H1 (cell line): ENCODE data around the gene BBS4. TPM values are rescaled to one million over a fixed set of nuclear protein-coding genes. Genes with fewer than 3 reads are reported as not detected.

Experiments
- CTCF ChIA-PET: fragments of 300-600 bp; sonication (Branson Sonifier 250); formaldehyde crosslinking; loops from one replicate; lab custom pipeline; 2021; ENCODE audit not compliant: partially characterized antibody; lab: Charles Lee
- POLR2A ChIA-PET: fragments of 300-600 bp; sonication (Branson Sonifier 250); formaldehyde crosslinking; loops from one replicate; lab custom pipeline; 2021; ENCODE audit warnings: inconsistent platforms; ENCODE audit not compliant: partially characterized antibody; lab: Charles Lee
- DNase-seq, 2 experiments: peaks; one replicate each; pipeline versions ENCODE4 v3.0.0 to v3.0.0-alpha.2; 2010 to 2022; ENCODE audit warnings: low spot score in 2 of 2, low read depth in 1 of 2, mixed read lengths in 1 of 2
- FAIRE-seq: peaks from 2 replicates; lab custom pipeline; 2011; peaks lifted over from hg19 to GRCh38; lab: Jason Lieb, UNC
- H2AFZ ChIP-seq: 2 replicates; pipeline ENCODE4 v1.8.1; 2012; ENCODE audit warnings: low read length, inconsistent platforms
- H2AK5ac ChIP-seq: 2 replicates; pipeline ENCODE4 v1.6.1; 2013; ENCODE audit warnings: low read depth, low read length
- H2BK120ac ChIP-seq: replicated peaks from 2 replicates; pipeline ENCODE3; 2013; ENCODE audit warnings: low read depth, low read length, inconsistent platforms
- H2BK12ac ChIP-seq: 2 replicates; pipeline ENCODE4 v1.6.1; 2013; ENCODE audit warnings: low read depth, low read length
- H2BK15ac ChIP-seq: 2 replicates; pipeline ENCODE4 v1.6.1; 2013; ENCODE audit warnings: low read length
- H2BK20ac ChIP-seq: 2 replicates; pipeline ENCODE4 v1.6.1; 2013; ENCODE audit warnings: low read length
- H2BK5ac ChIP-seq: 2 replicates; pipeline ENCODE4 v1.6.1; 2013; ENCODE audit warnings: low read depth, low read length
- H3K14ac ChIP-seq: 2 replicates; pipeline ENCODE4 v1.6.1; 2013; ENCODE audit warnings: inconsistent platforms; ENCODE audit not compliant: insufficient read length
- H3K18ac ChIP-seq: 2 replicates; pipeline ENCODE4 v1.6.1; 2013; ENCODE audit warnings: low read length; ENCODE audit errors: extremely low read depth
- H3K23ac ChIP-seq: 2 replicates; pipeline ENCODE4 v1.6.1; 2013; ENCODE audit warnings: inconsistent platforms; ENCODE audit not compliant: insufficient read length
- H3K23me2 ChIP-seq: 2 replicates; pipeline ENCODE4 v1.6.1; 2013; ENCODE audit warnings: low read depth, low read length
- H3K27ac ChIP-seq: 2 replicates; pipeline ENCODE4 v1.6.1; 2011; ENCODE audit warnings: low read depth, low read length, inconsistent platforms
- H3K27me3 ChIP-seq, 4 experiments: replicated peaks in 1 of 4; 1 replicate in 1 of 4; 2 replicates in 3 of 4; pipeline versions ENCODE4 v1.6.1 to v1.8.1; 2011 to 2013; ENCODE audit warnings: low read length in 3 of 4, mild to moderate bottlenecking in 3 of 4, inconsistent platforms in 2 of 4, mixed read lengths in 2 of 4, moderate library complexity in 1 of 4; ENCODE audit not compliant: control insufficient read depth in 3 of 4, insufficient read depth in 3 of 4; ENCODE audit errors: extremely low read depth in 1 of 4
- H3K36me3 ChIP-seq, 4 experiments: 2 replicates each; pipeline versions ENCODE4 v1.6.1 to v1.8.1; 2011 to 2013; ENCODE audit warnings: mild to moderate bottlenecking in 4 of 4, low read length in 3 of 4, moderate library complexity in 2 of 4, control low read depth in 1 of 4, inconsistent platforms in 1 of 4; ENCODE audit not compliant: insufficient read depth in 4 of 4, control insufficient read depth in 2 of 4
- H3K4ac ChIP-seq: replicated peaks from 2 replicates; pipeline ENCODE3; 2013; ENCODE audit warnings: low read length, low read depth, mixed read lengths, inconsistent platforms; ENCODE audit not compliant: insufficient read length
- H3K4me1 ChIP-seq, 4 experiments: replicated peaks in 1 of 4; 1 replicate in 1 of 4; 2 replicates in 3 of 4; pipeline versions ENCODE4 v1.6.1 to v1.8.1; 2011 to 2013; ENCODE audit warnings: low read length in 3 of 4, inconsistent platforms in 2 of 4, mixed read lengths in 1 of 4; ENCODE audit not compliant: insufficient read depth in 4 of 4, control insufficient read depth in 3 of 4
- H3K4me2 ChIP-seq, 2 experiments: 2 replicates each; pipeline versions ENCODE4 v1.6.1 to v1.8.1; 2011 to 2013; ENCODE audit warnings: low read depth in 2 of 2, low read length in 2 of 2, control low read depth in 1 of 2, inconsistent platforms in 1 of 2, mild to moderate bottlenecking in 1 of 2; ENCODE audit not compliant: insufficient read depth in 1 of 2
- H3K4me3 ChIP-seq, 4 experiments: fragments of 200-600, 300-600 bp in 1 of 4; sonication (generic), shearing (Covaris generic), sonication (Bioruptor Twin) in 1 of 4; 2 replicates each; pipeline versions ENCODE4 v1.5.1 to v1.8.1; 2011 to 2016; ENCODE audit warnings: low read length in 4 of 4, low read depth in 3 of 4, control low read depth in 2 of 4, inconsistent platforms in 2 of 4, mild to moderate bottlenecking in 2 of 4, mixed read lengths in 1 of 4, moderate library complexity in 1 of 4; ENCODE audit not compliant: insufficient read depth in 2 of 4; ENCODE audit errors: extremely low read depth in 1 of 4
- H3K56ac ChIP-seq: replicated peaks from 2 replicates; pipeline ENCODE3; 2013; ENCODE audit warnings: low read depth, mild to moderate bottlenecking, mixed read lengths, low read length, inconsistent platforms; ENCODE audit not compliant: insufficient read length
- H3K79me1 ChIP-seq: 2 replicates; pipeline ENCODE4 v1.6.1; 2013; ENCODE audit warnings: low read depth, low read length, control low read depth
- H3K79me2 ChIP-seq, 2 experiments: 2 replicates each; pipeline versions ENCODE4 v1.6.1 to v1.8.1; 2012 to 2013; ENCODE audit warnings: low read length in 2 of 2, mild to moderate bottlenecking in 2 of 2, inconsistent platforms in 1 of 2; ENCODE audit not compliant: insufficient read depth in 2 of 2, control insufficient read depth in 1 of 2
- H3K9ac ChIP-seq, 4 experiments: replicated peaks in 1 of 4; 1 replicate in 1 of 4; 2 replicates in 3 of 4; pipeline versions ENCODE4 v1.6.1 to v1.8.1; 2011 to 2013; ENCODE audit warnings: low read depth in 3 of 4, low read length in 3 of 4, control low read depth in 2 of 4, mild to moderate bottlenecking in 2 of 4, moderate library complexity in 2 of 4, inconsistent platforms in 1 of 4; ENCODE audit errors: extremely low read depth in 1 of 4
- H3K9me3 ChIP-seq, 2 experiments: 2 replicates each; pipeline versions ENCODE4 v1.6.1 to v1.8.1; 2012 to 2013; ENCODE audit warnings: mild to moderate bottlenecking in 2 of 2, moderate library complexity in 2 of 2, control low read depth in 1 of 2, inconsistent platforms in 1 of 2, low read depth in 1 of 2, low read length in 1 of 2, mixed read lengths in 1 of 2; ENCODE audit not compliant: insufficient read depth in 2 of 2
- H4K20me1 ChIP-seq, 2 experiments: replicated peaks in 1 of 2; 2 replicates each; pipeline versions ENCODE3 to v1.8.1; 2011 to 2013; ENCODE audit warnings: inconsistent platforms in 2 of 2, low read length in 2 of 2, mild to moderate bottlenecking in 1 of 2; ENCODE audit not compliant: insufficient read depth in 2 of 2, control insufficient read depth in 1 of 2
- H4K5ac ChIP-seq: 2 replicates; pipeline ENCODE4 v1.6.1; 2013; ENCODE audit warnings: low read length, low read depth, mixed read lengths, inconsistent platforms; ENCODE audit not compliant: insufficient read length
- H4K8ac ChIP-seq: 2 replicates; pipeline ENCODE4 v1.8.0; 2013; ENCODE audit warnings: mild to moderate bottlenecking, moderate library complexity, low read length, inconsistent platforms; ENCODE audit not compliant: insufficient read depth; ENCODE audit errors: extremely low read depth
- H4K91ac ChIP-seq: replicated peaks from 2 replicates; pipeline ENCODE3; 2013; ENCODE audit warnings: low read length, mixed read lengths, inconsistent platforms; ENCODE audit not compliant: insufficient read length
- ASH2L ChIP-seq: fragments of 200-600, 300-600 bp; sonication (generic); IDR thresholded peaks from one replicate; pipeline ENCODE4 v1.7.1; 2017; ENCODE audit warnings: low read length
- BACH1 ChIP-seq: IDR thresholded peaks from 2 replicates; pipeline ENCODE4 v1.6.1; 2012; ENCODE audit warnings: low read length, improper control_type of control experiment
- CBX5 ChIP-seq: fragments of 300-800, 300-1000 bp; sonication (generic); IDR thresholded peaks from 2 replicates; pipeline ENCODE4 v1.7.1; 2016; ENCODE audit warnings: antibody characterized with exemption, low read length, low read depth
- CBX8 ChIP-seq: fragments of 300-800, 300-1000 bp; sonication (generic); IDR thresholded peaks from 2 replicates; pipeline ENCODE4 v1.7.1; 2016; ENCODE audit warnings: low read depth, low read length, borderline replicate concordance
- CHD1 ChIP-seq: IDR thresholded peaks from 2 replicates; pipeline ENCODE4 v1.6.1; 2012; ENCODE audit warnings: low read depth, low read length, improper control_type of control experiment
- CREB1 ChIP-seq: IDR thresholded peaks from 2 replicates; pipeline ENCODE4 v1.6.1; 2012; ENCODE audit warnings: inconsistent platforms
- EZH2 ChIP-seq: fragments of 200-600 bp; sonication (generic); IDR thresholded peaks from 2 replicates; pipeline ENCODE4 v1.7.1; 2012; ENCODE audit warnings: low read depth, mild to moderate bottlenecking, moderate library complexity, low read length, inconsistent platforms; ENCODE audit not compliant: severe bottlenecking
- FOSL1 ChIP-seq: IDR thresholded peaks from 2 replicates; pipeline ENCODE4 v1.6.1; 2011; ENCODE audit warnings: mild to moderate bottlenecking, low read depth, low read length, moderate library complexity; ENCODE audit not compliant: insufficient read depth
- KDM5A ChIP-seq: fragments of 200-600 bp; IDR thresholded peaks from 2 replicates; pipeline ENCODE4 v1.7.1; 2012; ENCODE audit warnings: mild to moderate bottlenecking, low read length, inconsistent platforms, mixed read lengths
- MAFK ChIP-seq: IDR thresholded peaks from 2 replicates; pipeline ENCODE4 v1.6.1; 2012; ENCODE audit warnings: low read depth, mild to moderate bottlenecking, improper control_type of control experiment, low read length
- NANOG ChIP-seq: IDR thresholded peaks from 2 replicates; pipeline ENCODE4 v1.6.1; 2011; ENCODE audit warnings: low read length, low read depth, mild to moderate bottlenecking, inconsistent platforms; ENCODE audit not compliant: insufficient read depth, poor library complexity, severe bottlenecking
- TEAD4 ChIP-seq: IDR thresholded peaks from 2 replicates; pipeline ENCODE4 v1.6.1; 2012; ENCODE audit warnings: low read depth, low read length, inconsistent platforms, mixed read lengths
- WGBS, 2 experiments: shearing (Covaris generic) in 1 of 2; methylation state at CpG; one replicate each; pipeline versions ENCODE4 v1.1.6 to v1.1.7; 2013 to 2015; ENCODE audit warnings: low lambda C conversion rate in 2 of 2, mixed read lengths in 2 of 2, inconsistent platforms in 1 of 2, low coverage in 1 of 2, missing lambda C conversion rate in 1 of 2; ENCODE audit not compliant: insufficient replicate concordance in 2 of 2, insufficient coverage in 1 of 2, insufficient read length in 1 of 2; ENCODE audit errors: extremely low coverage in 1 of 2, missing lambda C conversion rate in 1 of 2; 5-methylcytosine and 5-hydroxymethylcytosine counted together
- polyA plus RNA-seq, 7 experiments: library from polyadenylated mRNA; depleted of rRNA in 3 of 7; stranded (reverse) in 5 of 7; unstranded in 2 of 7; fragments of >200 nt in 5 of 7; fragments of 200-250 nt in 2 of 7; gene quantifications; 1 replicate in 5 of 7; 2 replicates in 1 of 7; 4 replicates in 1 of 7; pipeline versions ENCODE4 v1.2.1 to v1.2.3, GENCODE V29; 2011 to 2013; ENCODE audit warnings: missing spikeins in 2 of 7, mixed read lengths in 2 of 7
- total RNA-seq: library from RNA; stranded (reverse); fragmentation: NEBNext Ultra II Directional; extraction: Animal tissue kit (Norgen Biotek cat#: 25700); gene quantifications from 2 replicates; pipeline ENCODE4 v1.2.1, GENCODE V29; 2021
- TF ChIP-seq, protein P1 (sequence below), 3 experiments: IDR thresholded peaks; 1 replicate in 2 of 3; 2 replicates in 1 of 3; pipeline versions ENCODE4 v1.5.1 to v1.6.1; 2011; ENCODE audit warnings: low read length in 3 of 3, mild to moderate bottlenecking in 3 of 3, inconsistent platforms in 2 of 3, low read depth in 1 of 3, moderate library complexity in 1 of 3; ENCODE audit not compliant: insufficient read depth in 1 of 3; ENCODE audit errors: control extremely low read depth in 1 of 3

Gene BBS4
- total and polyA plus RNA-seq, 2 of the 8 experiments (the other 6 are each of a cell fraction or from before 2014, with no cell fraction given) = 17.4 to 24.1 TPM

DNA sequence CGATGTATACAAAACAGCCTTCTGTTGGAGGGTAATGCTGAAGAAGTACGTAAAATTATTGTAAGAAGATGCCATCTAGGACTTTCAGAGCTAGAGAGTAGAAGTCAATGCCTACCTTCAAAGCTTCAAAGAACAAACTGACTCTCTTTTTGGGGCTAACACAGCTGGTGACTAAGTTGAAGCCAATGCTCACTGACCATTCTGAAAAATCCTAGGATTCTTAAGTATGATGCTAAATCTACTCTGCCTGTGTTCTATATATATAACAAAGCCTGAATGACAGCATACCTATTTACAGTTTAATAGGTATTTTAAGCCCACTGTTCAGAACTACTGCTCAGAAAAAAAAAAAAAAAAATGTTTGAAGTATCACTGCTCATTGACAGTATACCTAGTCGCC, 78.6 kb downstream of the BBS4 start:
- Histone ChIP-seq H2BK15ac (no peak overlapping the region), H3K9me3 (no peaks in the 10 kb centered on the region; a peak in 1 of 4 replicates), H3K23ac (no peak overlapping the region), H2BK20ac (no peak overlapping the region), H2AFZ (no peak overlapping the region), H3K27me3 (no peaks in the 10 kb centered on the region), H3K9ac (no peak overlapping the region), H2BK120ac (no peak overlapping the region), H3K18ac (no peak overlapping the region), H3K14ac (no peak overlapping the region), H2BK12ac (no peak overlapping the region), H4K8ac (no peak overlapping the region), H3K4me1 (no peaks in the 10 kb centered on the region), H4K91ac (no peak overlapping the region), H3K4me3 (no peak overlapping the region), H2BK5ac (no peak overlapping the region), H3K36me3 (peaks cover 0 to 42% (median 18%) of the 10 kb centered on the region in 4 experiments; a peak in 5 of 8 replicates), H3K27ac (no peak overlapping the region), H4K20me1 (no peaks in the 10 kb centered on the region), H4K5ac (no peak overlapping the region), H3K4ac (no peak overlapping the region), H2AK5ac (no peak overlapping the region), H3K79me2 (no peaks in the 10 kb centered on the region), H3K56ac (no peak overlapping the region), H3K23me2 (no peaks in the 10 kb centered on the region), H3K4me2 (no peak overlapping the region), H3K79me1 (no peaks in the 10 kb centered on the region)
- DNase-seq (no peak), FAIRE-seq (no peak)
- 92% methylated on average over 3 of the region's 3 CpGs; no CpG with 5 or more reads in 1 of the 2 experiments for WGBS, 2 experiments
- ChIA-PET POLR2A (no interaction called here), CTCF (interaction anchor here (0.6 to 1.9 kb wide), 7 partner anchors 8 to 501 kb away, joined by 3 to 6 read pairs (median 3); no protein-coding TSS in a partner anchor)
- no peak for TF ChIP-seq EZH2
- TF ChIP-seq BACH1 = no peak
- TF ChIP-seq MAFK = no peak
- TF ChIP-seq CHD1 = no peak
- TF ChIP-seq KDM5A = no peak
- TF ChIP-seq TEAD4 = no peak
- TF ChIP-seq NANOG = no peak
- TF ChIP-seq, protein P1, sequence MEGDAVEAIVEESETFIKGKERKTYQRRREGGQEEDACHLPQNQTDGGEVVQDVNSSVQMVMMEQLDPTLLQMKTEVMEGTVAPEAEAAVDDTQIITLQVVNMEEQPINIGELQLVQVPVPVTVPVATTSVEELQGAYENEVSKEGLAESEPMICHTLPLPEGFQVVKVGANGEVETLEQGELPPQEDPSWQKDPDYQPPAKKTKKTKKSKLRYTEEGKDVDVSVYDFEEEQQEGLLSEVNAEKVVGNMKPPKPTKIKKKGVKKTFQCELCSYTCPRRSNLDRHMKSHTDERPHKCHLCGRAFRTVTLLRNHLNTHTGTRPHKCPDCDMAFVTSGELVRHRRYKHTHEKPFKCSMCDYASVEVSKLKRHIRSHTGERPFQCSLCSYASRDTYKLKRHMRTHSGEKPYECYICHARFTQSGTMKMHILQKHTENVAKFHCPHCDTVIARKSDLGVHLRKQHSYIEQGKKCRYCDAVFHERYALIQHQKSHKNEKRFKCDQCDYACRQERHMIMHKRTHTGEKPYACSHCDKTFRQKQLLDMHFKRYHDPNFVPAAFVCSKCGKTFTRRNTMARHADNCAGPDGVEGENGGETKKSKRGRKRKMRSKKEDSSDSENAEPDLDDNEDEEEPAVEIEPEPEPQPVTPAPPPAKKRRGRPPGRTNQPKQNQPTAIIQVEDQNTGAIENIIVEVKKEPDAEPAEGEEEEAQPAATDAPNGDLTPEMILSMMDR (IDR thresholded peaks at IDR 0.05; ENCODE audit: control extremely low read depth in 1 of 3, insufficient read depth in 1 of 3, low read depth in 1 of 3, low read length in 3 of 3) = no peak
- no peak for TF ChIP-seq CREB1
- no peak for TF ChIP-seq ASH2L
- TF ChIP-seq CBX8 = no peak
- no peak for TF ChIP-seq FOSL1
- no peak for TF ChIP-seq CBX5
